Endothelial cell of umbilical vein (primary cell): ENCODE measurements around the gene SEMA5A. TPM values are rescaled to one million over a fixed set of nuclear protein-coding genes. Genes with fewer than 3 reads are reported as not detected.

Source experiments
- BruUV-seq: library from RNA; stranded (reverse); fragments of 400-500 nt; replicated peaks from 2 replicates; lab custom pipeline; 2021; lab: Mats Ljungman, UMichigan
- CTCF ChIA-PET: fragments of 300-600, 350-600 bp; sonication (Branson Sonifier 250); formaldehyde crosslinking; loops from one replicate; lab custom pipeline; 2021; ENCODE audit warnings: antibody characterized with exemption, inconsistent platforms; lab: Charles Lee
- POLR2A ChIA-PET: fragments of 300-600, 350-600 bp; sonication (Branson Sonifier 250); formaldehyde crosslinking; loops from one replicate; lab custom pipeline; 2021; ENCODE audit warnings: antibody characterized with exemption, inconsistent platforms; lab: Charles Lee
- DNase-seq: peaks from one replicate; pipeline ENCODE4 v3.0.0-alpha.2; 2011; ENCODE audit warnings: low read depth, low spot score
- FAIRE-seq: peaks from 2 replicates; lab custom pipeline; 2011; peaks lifted over from hg19 to GRCh38; lab: Jason Lieb, UNC
- H2AFZ ChIP-seq: 2 replicates; pipeline ENCODE4 v1.6.0; 2012; ENCODE audit warnings: low read depth, low read length, control low read depth, inconsistent platforms
- H3K27ac ChIP-seq: 2 replicates; pipeline ENCODE4 v1.5.1; 2011; ENCODE audit warnings: low read depth, mild to moderate bottlenecking, control low read depth, low read length, moderate library complexity; ENCODE audit not compliant: insufficient read depth
- H3K27me3 ChIP-seq, 2 experiments: 2 replicates each; pipeline versions ENCODE4 v1.6.0 to v1.6.1; 2011; ENCODE audit warnings: low read length in 2 of 2, mixed read lengths in 1 of 2; ENCODE audit not compliant: control insufficient read depth in 2 of 2, insufficient read depth in 2 of 2
- H3K36me3 ChIP-seq, 2 experiments: 2 replicates in 1 of 2; 3 replicates in 1 of 2; pipeline ENCODE4 v1.5.1; 2011; ENCODE audit warnings: low read length in 2 of 2, mild to moderate bottlenecking in 1 of 2, moderate library complexity in 1 of 2; ENCODE audit not compliant: control insufficient read depth in 2 of 2, insufficient read depth in 2 of 2; ENCODE audit errors: extremely low read depth in 1 of 2
- H3K4me1 ChIP-seq: 3 replicates; pipeline ENCODE4 v1.5.1; 2011; ENCODE audit warnings: mild to moderate bottlenecking, low read length; ENCODE audit not compliant: control insufficient read depth, insufficient read depth; ENCODE audit errors: extremely low read depth
- H3K4me2 ChIP-seq: 2 replicates; pipeline ENCODE4 v1.6.1; 2011; ENCODE audit warnings: low read length, control low read depth, mixed read lengths; ENCODE audit not compliant: insufficient read depth
- H3K4me3 ChIP-seq, 3 experiments: fragments of 200-600 bp in 1 of 3; sonication (generic), shearing (Covaris generic) in 1 of 3; replicated peaks in 1 of 3; 2 replicates each; pipeline ENCODE4 v1.5.1; 2011 to 2016; ENCODE audit warnings: control low read depth in 3 of 3, low read length in 3 of 3, mild to moderate bottlenecking in 2 of 3, inconsistent platforms in 1 of 3, low read depth in 1 of 3, moderate library complexity in 1 of 3; ENCODE audit not compliant: insufficient read depth in 1 of 3
- H3K79me2 ChIP-seq: 2 replicates; pipeline ENCODE4 v1.6.0; 2012; ENCODE audit warnings: low read length, inconsistent platforms; ENCODE audit not compliant: control insufficient read depth, insufficient read depth
- H3K9ac ChIP-seq: replicated peaks from 2 replicates; pipeline ENCODE3; 2011; ENCODE audit warnings: low read length, control low read depth; ENCODE audit not compliant: insufficient read depth; ENCODE audit errors: extremely low read depth
- H3K9me1 ChIP-seq: replicated peaks from 3 replicates; pipeline ENCODE4 v1.6.0; 2011; ENCODE audit warnings: mild to moderate bottlenecking, low read length; ENCODE audit not compliant: control insufficient read depth, insufficient read depth; ENCODE audit errors: extremely low read depth
- H3K9me3 ChIP-seq: replicated peaks from 2 replicates; pipeline ENCODE4 v1.5.1; 2012; ENCODE audit warnings: low read length, inconsistent platforms; ENCODE audit not compliant: control insufficient read depth, insufficient read depth
- H4K20me1 ChIP-seq: replicated peaks from 2 replicates; pipeline ENCODE3; 2011; ENCODE audit warnings: mild to moderate bottlenecking, low read length; ENCODE audit not compliant: control insufficient read depth, insufficient read depth; ENCODE audit errors: extremely low read depth
- EZH2 ChIP-seq: IDR thresholded peaks from 2 replicates; pipeline ENCODE4 v1.6.1; 2012; ENCODE audit warnings: borderline replicate concordance, low read depth, mild to moderate bottlenecking, moderate library complexity, low read length, inconsistent platforms; ENCODE audit not compliant: severe bottlenecking
- FOS ChIP-seq: IDR thresholded peaks from 2 replicates; pipeline ENCODE4 v1.6.1; 2011; ENCODE audit warnings: mild to moderate bottlenecking, low read length, moderate library complexity, borderline replicate concordance; ENCODE audit not compliant: insufficient read depth
- GATA2 ChIP-seq: IDR thresholded peaks from 2 replicates; pipeline ENCODE4 v1.7.0; 2011; ENCODE audit warnings: low read depth, mild to moderate bottlenecking, moderate library complexity, mixed read lengths, low read length; ENCODE audit not compliant: insufficient read length, insufficient read depth
- POLR2A ChIP-seq: IDR thresholded peaks from 2 replicates; pipeline ENCODE4 v1.6.1; 2012; ENCODE audit warnings: low read depth, mild to moderate bottlenecking, control low read depth, low read length
- POLR2AphosphoS5 ChIP-seq: IDR thresholded peaks from 2 replicates; pipeline ENCODE4 v1.6.1; 2012; ENCODE audit warnings: low read depth, mild to moderate bottlenecking, control low read depth, low read length, moderate library complexity; ENCODE audit not compliant: insufficient read depth
- dilution Hi-C: fragments of 300-500 bp; cut with MboI; formaldehyde crosslinking; loops from one replicate; pipeline ENCODE4 v1.15.0; 2019; ENCODE audit warnings: low sequenced_read_pairs; ENCODE audit not compliant: extremely low pct_ligation_motif_present
- intact Hi-C: fragments of 100-400 bp; cut with micrococcal nuclease; formaldehyde crosslinking; loops from one replicate; pipeline ENCODE4 v1.10.0; 2022
- polyA plus RNA-seq, 4 experiments: library from polyadenylated mRNA; depleted of rRNA in 3 of 4; stranded (reverse) in 3 of 4; unstranded in 1 of 4; fragments of >200 nt; gene quantifications; 2 replicates each; pipeline versions ENCODE4 v1.2.1 to v1.2.3, GENCODE V29; 2011 to 2012; ENCODE audit warnings: missing spikeins in 1 of 4
- total RNA-seq: library from RNA; stranded (reverse); gene quantifications from 2 replicates; pipeline ENCODE4 v1.2.3, GENCODE V29; 2021
- TF ChIP-seq, protein P1 (sequence below), 2 donors: IDR thresholded peaks; 1 replicate in 1 of 2; 2 replicates in 1 of 2; pipeline ENCODE4 v1.5.1; 2011; ENCODE audit warnings: low read length in 2 of 2, mild to moderate bottlenecking in 2 of 2, moderate library complexity in 2 of 2, control low read depth in 1 of 2, inconsistent platforms in 1 of 2, low read depth in 1 of 2; ENCODE audit not compliant: insufficient read depth in 1 of 2; ENCODE audit errors: extremely low read depth in 1 of 2

SEMA5A gene
- total and polyA plus RNA-seq, 2 donors (not counting 3 experiments of a cell fraction or from before 2014, with no cell fraction given), result 0.04 to 0.06 TPM

DNA sequence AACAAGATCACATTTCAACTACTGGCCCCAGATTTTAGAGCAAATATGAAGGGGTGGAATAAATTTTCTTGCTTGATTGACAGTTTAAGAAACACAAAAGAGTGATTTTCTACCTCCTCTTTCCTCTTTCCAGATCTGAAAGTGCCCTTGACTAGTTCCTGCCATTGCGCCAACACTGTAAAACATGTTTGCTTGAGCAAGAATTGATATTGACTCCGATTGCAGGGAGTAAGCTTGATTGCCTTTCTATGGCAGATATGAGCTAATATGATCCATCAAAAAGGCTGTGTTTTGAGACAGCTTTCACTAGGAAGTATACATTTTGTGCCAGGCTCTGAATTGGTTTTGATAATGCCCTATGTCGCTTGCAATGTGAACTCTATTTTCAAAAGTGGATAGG, 508.8 kb downstream of the SEMA5A start:
- BruUV-seq, result no TSS peak
- CTCF ChIA-PET, result no interaction called here
- Histone ChIP-seq H3K9me3 (no peaks in the 10 kb centered on the region), H3K4me3 (no peak overlapping the region), H3K79me2 (no peaks in the 10 kb centered on the region), H3K4me2 (no peak overlapping the region), H3K27ac (no peak overlapping the region), H4K20me1 (no peaks in the 10 kb centered on the region), H3K36me3 (no peaks in the 10 kb centered on the region), H3K9me1 (no peaks in the 10 kb centered on the region), H3K27me3 (no peaks in the 10 kb centered on the region), H3K4me1 (no peaks in the 10 kb centered on the region), H2AFZ (no peak overlapping the region), H3K9ac (no peak overlapping the region)
- dilution Hi-C loops (no loop called here), intact Hi-C loops (no loop called here)
- no peak for TF ChIP-seq FOS
- no peak for TF ChIP-seq POLR2A
- TF ChIP-seq GATA2, result no peak
- FAIRE-seq (no peak), DNase-seq (no peak)
- POLR2A ChIA-PET, result no interaction called here

DNA sequence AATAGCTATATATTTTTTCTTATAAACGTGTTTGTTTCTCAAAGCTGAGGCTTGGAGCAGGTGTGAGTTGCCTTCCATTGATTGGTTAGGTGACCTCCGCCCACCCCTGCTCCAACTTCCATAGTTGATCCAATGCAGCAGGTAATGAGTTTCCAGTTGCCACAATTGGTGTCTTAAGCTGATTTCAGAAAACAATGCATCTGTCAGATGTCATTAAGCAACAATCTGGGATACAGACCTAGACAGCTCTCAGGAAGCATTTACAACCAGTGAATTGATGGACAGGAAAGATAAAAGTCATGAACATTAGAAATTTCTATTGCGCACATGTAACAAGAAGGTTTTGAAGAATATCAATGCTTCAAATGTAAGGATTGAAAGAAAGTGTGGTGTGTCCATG, 510.5 kb downstream of the SEMA5A start:
- Histone ChIP-seq H3K79me2 (no peaks in the 10 kb centered on the region), H3K36me3 (no peaks in the 10 kb centered on the region), H3K27me3 (no peaks in the 10 kb centered on the region), H3K9ac (no peak overlapping the region), H3K9me1 (no peaks in the 10 kb centered on the region), H4K20me1 (no peaks in the 10 kb centered on the region), H3K4me3 (no peak overlapping the region), H3K27ac (no peak overlapping the region), H3K4me2 (no peak overlapping the region), H2AFZ (no peak overlapping the region), H3K4me1 (no peaks in the 10 kb centered on the region), H3K9me3 (no peaks in the 10 kb centered on the region)
- ChIA-PET POLR2A (no interaction called here), CTCF (no interaction called here)
- no TSS peak for BruUV-seq
- DNase-seq, result no peak
- TF ChIP-seq, protein P1, sequence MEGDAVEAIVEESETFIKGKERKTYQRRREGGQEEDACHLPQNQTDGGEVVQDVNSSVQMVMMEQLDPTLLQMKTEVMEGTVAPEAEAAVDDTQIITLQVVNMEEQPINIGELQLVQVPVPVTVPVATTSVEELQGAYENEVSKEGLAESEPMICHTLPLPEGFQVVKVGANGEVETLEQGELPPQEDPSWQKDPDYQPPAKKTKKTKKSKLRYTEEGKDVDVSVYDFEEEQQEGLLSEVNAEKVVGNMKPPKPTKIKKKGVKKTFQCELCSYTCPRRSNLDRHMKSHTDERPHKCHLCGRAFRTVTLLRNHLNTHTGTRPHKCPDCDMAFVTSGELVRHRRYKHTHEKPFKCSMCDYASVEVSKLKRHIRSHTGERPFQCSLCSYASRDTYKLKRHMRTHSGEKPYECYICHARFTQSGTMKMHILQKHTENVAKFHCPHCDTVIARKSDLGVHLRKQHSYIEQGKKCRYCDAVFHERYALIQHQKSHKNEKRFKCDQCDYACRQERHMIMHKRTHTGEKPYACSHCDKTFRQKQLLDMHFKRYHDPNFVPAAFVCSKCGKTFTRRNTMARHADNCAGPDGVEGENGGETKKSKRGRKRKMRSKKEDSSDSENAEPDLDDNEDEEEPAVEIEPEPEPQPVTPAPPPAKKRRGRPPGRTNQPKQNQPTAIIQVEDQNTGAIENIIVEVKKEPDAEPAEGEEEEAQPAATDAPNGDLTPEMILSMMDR (IDR thresholded peaks at IDR 0.05; ENCODE audit: extremely low read depth in 1 of 2, insufficient read depth in 1 of 2, low read depth in 1 of 2, low read length in 2 of 2), result no peak
- TF ChIP-seq EZH2 (no peak), GATA2 (peak; percentile 24), FOS (no peak), POLR2A (no peak), POLR2AphosphoS5 (no peak)
- no peak for FAIRE-seq
- dilution Hi-C loops, result no loop called here
- intact Hi-C loops, result no loop called here
